C4-2B (cell line): Measurements from ENCODE around the gene BTBD6.

Experiments used
- H3K27ac ChIP-seq: fragments of 450-650 bp; 2 replicates; pipeline ENCODE4 v1.5.1; 2017
- ZFX ChIP-seq: fragments of 450-650 bp; IDR thresholded peaks from 2 replicates; pipeline ENCODE4 v1.6.1; 2017
- TF ChIP-seq, protein P1 (sequence below): fragments of 450-650 bp; conservative IDR thresholded peaks from 2 replicates; pipeline ENCODE4 v1.5.1; 2017; ENCODE audit warnings: mild to moderate bottlenecking

The BTBD6 gene

DNA sequence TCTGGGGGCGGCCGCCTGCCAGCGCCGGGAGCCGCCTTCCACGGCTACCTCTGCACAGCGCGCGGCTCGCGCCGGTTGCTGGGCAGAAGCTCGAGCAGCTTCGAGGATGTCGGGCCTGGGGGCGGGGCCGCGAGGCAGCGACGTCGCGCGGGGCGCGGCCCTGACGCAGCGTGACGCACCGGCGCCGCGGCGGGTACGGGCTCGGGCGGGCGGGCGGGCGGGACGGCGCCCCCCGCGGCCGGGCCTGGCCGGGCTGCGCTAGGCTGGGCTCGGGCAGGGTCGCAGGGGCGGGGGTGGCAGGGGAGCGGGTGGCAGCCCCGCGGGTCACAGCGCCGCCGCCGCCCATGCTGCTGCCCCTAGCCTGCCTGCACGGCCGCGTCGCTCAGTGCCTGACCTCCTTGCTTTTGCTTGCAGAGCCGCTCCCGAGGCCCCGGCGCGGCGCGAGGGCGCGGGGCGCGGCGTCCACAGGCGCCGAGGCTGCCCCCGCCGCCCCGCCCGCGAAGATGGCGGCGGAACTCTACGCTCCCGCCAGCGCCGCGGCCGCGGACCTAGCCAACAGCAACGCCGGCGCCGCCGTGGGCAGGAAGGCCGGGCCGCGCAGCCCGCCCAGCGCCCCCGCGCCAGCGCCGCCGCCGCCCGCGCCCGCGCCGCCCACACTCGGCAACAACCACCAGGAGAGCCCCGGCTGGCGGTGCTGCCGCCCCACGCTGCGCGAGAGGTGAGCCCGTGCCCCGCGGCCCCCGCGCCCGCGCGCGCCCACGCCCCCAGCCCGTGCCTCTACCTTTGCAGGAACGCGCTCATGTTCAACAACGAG lies at the start of gene BTBD6:
BTBD6 (plus strand) TSS at position 166 of the 814 bp plus-strand sequence; CDS start at position 345, 179 bp downstream.
- peak; percentile 59; the same call in 1 of the 2 replicates for TF ChIP-seq ZFX
- TF ChIP-seq, protein P1, sequence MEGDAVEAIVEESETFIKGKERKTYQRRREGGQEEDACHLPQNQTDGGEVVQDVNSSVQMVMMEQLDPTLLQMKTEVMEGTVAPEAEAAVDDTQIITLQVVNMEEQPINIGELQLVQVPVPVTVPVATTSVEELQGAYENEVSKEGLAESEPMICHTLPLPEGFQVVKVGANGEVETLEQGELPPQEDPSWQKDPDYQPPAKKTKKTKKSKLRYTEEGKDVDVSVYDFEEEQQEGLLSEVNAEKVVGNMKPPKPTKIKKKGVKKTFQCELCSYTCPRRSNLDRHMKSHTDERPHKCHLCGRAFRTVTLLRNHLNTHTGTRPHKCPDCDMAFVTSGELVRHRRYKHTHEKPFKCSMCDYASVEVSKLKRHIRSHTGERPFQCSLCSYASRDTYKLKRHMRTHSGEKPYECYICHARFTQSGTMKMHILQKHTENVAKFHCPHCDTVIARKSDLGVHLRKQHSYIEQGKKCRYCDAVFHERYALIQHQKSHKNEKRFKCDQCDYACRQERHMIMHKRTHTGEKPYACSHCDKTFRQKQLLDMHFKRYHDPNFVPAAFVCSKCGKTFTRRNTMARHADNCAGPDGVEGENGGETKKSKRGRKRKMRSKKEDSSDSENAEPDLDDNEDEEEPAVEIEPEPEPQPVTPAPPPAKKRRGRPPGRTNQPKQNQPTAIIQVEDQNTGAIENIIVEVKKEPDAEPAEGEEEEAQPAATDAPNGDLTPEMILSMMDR, result no peak; the same call in 1 of the 2 replicates
- H3K27ac ChIP-seq, result peak within 1 kb of the TSS; percentile 83

DNA sequence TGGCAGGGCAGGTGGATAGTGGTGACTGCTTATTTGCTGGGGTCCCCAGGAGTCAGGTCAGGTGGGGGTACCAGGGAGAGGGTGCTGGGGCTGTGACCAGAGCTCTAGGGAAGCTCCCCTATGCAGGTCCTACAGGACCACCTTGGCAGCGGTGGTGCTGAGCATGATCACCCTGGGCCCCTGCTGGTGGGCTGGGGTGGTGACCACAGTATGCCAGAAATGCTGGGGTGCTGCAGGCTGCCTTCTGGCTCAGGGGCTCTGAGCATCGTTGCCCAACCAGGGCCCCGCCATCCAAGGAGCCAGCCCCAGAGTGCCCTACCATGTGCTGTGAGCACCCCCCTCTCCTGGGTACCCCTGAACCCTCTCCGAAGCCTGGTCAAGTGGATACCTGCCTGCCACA lies 49.7 kb upstream of the BTBD6 start:
- no peak for TF ChIP-seq ZFX
- TF ChIP-seq, protein P1, result no peak; the same call in 1 of the 2 replicates
- H3K27ac ChIP-seq, result no peak overlapping the region

DNA sequence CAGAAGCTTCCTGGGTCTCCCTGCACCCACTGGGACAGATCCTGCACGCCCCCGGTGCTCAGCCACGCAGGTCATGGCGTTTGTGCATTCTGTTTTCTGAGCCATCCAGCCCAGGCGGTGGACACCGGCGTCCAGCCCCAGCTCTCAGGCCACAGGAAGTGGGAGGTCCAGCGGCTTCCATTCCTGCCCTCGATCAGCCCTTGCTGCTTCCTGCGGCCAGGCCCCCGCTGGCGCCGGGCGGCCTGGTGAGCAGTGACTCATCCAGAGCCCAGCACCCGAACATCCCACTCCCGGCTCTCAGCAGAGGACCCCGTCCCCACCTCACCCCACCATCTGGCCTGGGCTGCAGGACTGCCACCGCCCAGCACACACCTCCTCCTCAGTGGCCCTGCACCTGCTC lies 49.2 kb upstream of the BTBD6 start:
- no peak overlapping the region for H3K27ac ChIP-seq
- no peak for TF ChIP-seq ZFX
- TF ChIP-seq, protein P1, result no peak

DNA sequence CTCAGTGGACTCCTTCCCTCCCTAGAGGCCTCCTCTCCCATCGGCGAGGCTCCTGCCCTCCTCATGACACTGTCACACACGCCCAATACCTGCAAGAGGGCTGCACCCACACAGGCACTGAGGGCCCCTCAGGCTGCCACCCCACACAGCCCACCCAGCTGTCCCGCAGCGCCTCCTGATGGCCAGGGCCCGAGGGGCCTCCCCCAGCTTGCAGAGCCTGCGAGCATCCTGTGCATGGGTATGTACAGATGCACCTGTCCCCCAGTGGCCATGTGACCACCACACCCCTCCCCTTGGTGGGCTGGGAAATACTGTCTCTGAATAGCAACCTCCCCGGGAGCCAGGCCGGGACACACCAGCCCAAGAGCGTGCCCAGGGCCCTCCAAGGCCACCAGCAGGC lies 48.3 kb upstream of the BTBD6 start:
- TF ChIP-seq, protein P1, result no peak; the same call in 1 of the 2 replicates
- no peak for TF ChIP-seq ZFX
- no peak overlapping the region for H3K27ac ChIP-seq

DNA sequence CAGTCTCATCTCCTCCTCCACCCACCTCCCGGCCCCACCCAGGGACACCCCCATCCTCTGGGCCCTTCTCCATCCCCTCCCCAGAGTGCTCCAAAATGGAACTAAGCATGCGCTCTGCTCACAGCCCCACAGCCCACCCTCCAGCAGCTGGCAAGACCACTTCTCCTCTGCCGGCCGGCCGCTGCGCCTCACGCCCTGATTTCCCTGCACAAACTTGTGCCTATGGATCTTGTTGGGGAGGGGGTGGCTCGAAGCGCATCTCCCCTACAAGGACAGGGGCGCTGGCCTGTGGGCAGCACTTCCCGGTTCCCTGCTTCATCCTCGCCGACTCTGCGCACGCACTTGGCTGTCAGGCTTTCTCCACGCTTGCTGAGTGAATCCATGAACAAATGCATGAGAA lies 47.7 kb upstream of the BTBD6 start:
- H3K27ac ChIP-seq, result no peak overlapping the region
- no peak for TF ChIP-seq ZFX
- TF ChIP-seq, protein P1, result no peak

DNA sequence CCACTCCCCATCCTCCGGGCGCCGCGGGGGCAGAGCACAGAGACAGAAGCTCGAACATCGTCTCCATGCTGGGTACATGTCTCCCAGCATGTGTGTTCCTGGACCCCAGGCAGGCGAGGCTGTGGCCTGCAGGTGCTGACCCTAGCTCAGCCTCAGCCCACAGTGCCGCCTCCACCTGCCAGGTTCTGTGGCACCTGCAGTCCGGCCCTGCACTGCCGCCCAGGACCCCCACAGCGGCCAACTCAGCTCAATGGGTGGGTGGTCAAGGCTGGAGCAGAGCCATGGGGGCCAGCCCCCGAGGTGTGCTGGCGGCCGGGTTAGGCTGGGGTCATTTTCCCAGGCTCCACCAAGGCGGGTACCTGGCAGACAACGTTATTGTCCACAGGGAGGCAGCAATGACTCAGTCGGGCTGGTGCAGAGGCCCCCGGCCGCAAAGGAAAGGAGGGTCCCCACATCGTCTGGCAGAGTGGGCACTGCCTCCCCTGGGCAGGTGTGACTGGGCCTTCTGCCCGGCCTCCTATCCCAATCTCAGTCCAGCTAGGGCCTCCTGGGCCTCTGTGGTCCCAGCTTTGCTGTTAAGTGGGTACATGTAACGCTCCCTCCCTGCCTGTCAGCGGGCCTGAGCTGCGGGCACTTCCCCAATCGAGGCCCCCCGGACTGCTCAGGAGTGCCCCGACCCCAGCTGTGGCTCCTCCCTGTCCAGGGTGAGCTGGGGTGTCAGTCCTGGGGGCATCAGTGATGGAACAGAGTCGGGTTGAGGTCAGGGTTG lies 47.0 kb upstream of the BTBD6 start:
- H3K27ac ChIP-seq, result no peak overlapping the region
- TF ChIP-seq ZFX, result no peak
- TF ChIP-seq, protein P1, result no peak; the same call in 1 of the 2 replicates
